HCT116 (cell line): ENCODE results near the gene ADCYAP1. TPM values are rescaled to one million over a fixed set of nuclear protein-coding genes. Genes with fewer than 3 reads are reported as not detected.

Experiments used
- ATAC-seq: fragments of 200-7000 bp; cut with Tn5 transposase; 2 replicates; pipeline ENCODE4 v1.9.1; 2020; ENCODE audit warnings: mild to moderate bottlenecking, moderate library complexity
- BruUV-seq: library from RNA; stranded (reverse); fragments of 400-500 nt; replicated peaks from 2 replicates; lab custom pipeline; 2021; lab: Mats Ljungman, UMichigan
- CTCF ChIA-PET: fragments of 300-600 bp; sonication (Branson Sonifier 250); formaldehyde crosslinking; loops from one replicate; lab custom pipeline; 2021; ENCODE audit warnings: antibody characterized with exemption; lab: Charles Lee
- POLR2A ChIA-PET: fragments of 300-600, 350-600 bp; sonication (Branson Sonifier 250); formaldehyde crosslinking; loops from one replicate; lab custom pipeline; 2021; ENCODE audit warnings: antibody characterized with exemption; lab: Charles Lee
- RAD21 ChIA-PET, 2 experiments: fragments of 300-600 bp; sonication (Branson Sonifier 250); formaldehyde crosslinking; loops; one replicate each; lab custom pipeline; 2023; ENCODE audit warnings: low total read pairs in 2 of 2; ENCODE audit not compliant: uncharacterized antibody in 2 of 2, unreplicated experiment in 2 of 2, low non-redundant PET in 1 of 2; lab: Charles Lee
- DNase-seq: peaks from one replicate; pipeline ENCODE4 v3.0.0-alpha.2; 2010; ENCODE audit warnings: low read depth, low spot score
- H2AFZ ChIP-seq: fragments of 200-600 bp; shearing (Covaris generic), sonication (generic); 2 replicates; pipeline ENCODE4 v1.6.1; 2017; ENCODE audit warnings: low read depth, mixed run types, mixed read lengths, antibody characterized with exemption, low read length; ENCODE audit not compliant: poor library complexity, severe bottlenecking
- H3K27ac ChIP-seq: 2 replicates; pipeline ENCODE4 v1.5.1; 2012; ENCODE audit warnings: low read depth, low read length
- H3K27me3 ChIP-seq: fragments of 200-600 bp; sonication (generic); 2 replicates; pipeline ENCODE4 v1.6.1; 2016; ENCODE audit warnings: mixed run types, low read length, mixed read lengths; ENCODE audit not compliant: insufficient read depth
- H3K36me3 ChIP-seq, 2 experiments: fragments of 200-500 bp in 1 of 2; fragments of 200-600 bp in 1 of 2; sonication (Bioruptor generic) in 1 of 2; sonication (generic) in 1 of 2; 2 replicates each; pipeline versions ENCODE4 v1.5.1 to v1.6.1; 2014 to 2016; ENCODE audit warnings: low read length in 2 of 2, inconsistent platforms in 1 of 2, mixed read lengths in 1 of 2, mixed run types in 1 of 2; ENCODE audit not compliant: insufficient read depth in 2 of 2, control insufficient read depth in 1 of 2
- H3K4me1 ChIP-seq, 2 experiments: fragments of 200-600 bp in 1 of 2; sonication (generic) in 1 of 2; 2 replicates each; pipeline versions ENCODE4 v1.5.1 to v1.6.1; 2012 to 2017; ENCODE audit warnings: low read length in 2 of 2, inconsistent platforms in 1 of 2, mild to moderate bottlenecking in 1 of 2, mixed read lengths in 1 of 2, mixed run types in 1 of 2, moderate library complexity in 1 of 2; ENCODE audit not compliant: insufficient read depth in 2 of 2, control insufficient read depth in 1 of 2
- H3K4me2 ChIP-seq: fragments of 200-600 bp; sonication (generic); 2 replicates; pipeline ENCODE4 v1.6.1; 2017; ENCODE audit warnings: mixed run types, low read length, mixed read lengths
- H3K4me3 ChIP-seq, 2 experiments: fragments of 200-600 bp in 1 of 2; sonication (generic) in 1 of 2; replicated peaks in 1 of 2; 2 replicates each; pipeline ENCODE4 v1.5.1; 2011 to 2016; ENCODE audit warnings: low read length in 2 of 2, control low read depth in 1 of 2, low read depth in 1 of 2, mild to moderate bottlenecking in 1 of 2, mixed read lengths in 1 of 2, mixed run types in 1 of 2
- H3K79me2 ChIP-seq: fragments of 200-600 bp; sonication (generic); 2 replicates; pipeline ENCODE4 v1.6.1; 2017; ENCODE audit warnings: mild to moderate bottlenecking, mixed run types, low read length, moderate library complexity, mixed read lengths; ENCODE audit not compliant: insufficient read depth
- H3K9ac ChIP-seq: fragments of 200-600 bp; sonication (generic); 2 replicates; pipeline ENCODE4 v1.6.1; 2016; ENCODE audit warnings: low read length, mixed read lengths
- H3K9me2 ChIP-seq: fragments of 200-600 bp; sonication (generic), shearing (Covaris generic); 2 replicates; pipeline ENCODE4 v1.6.1; 2017; ENCODE audit warnings: mixed run types, mild to moderate bottlenecking, moderate library complexity; ENCODE audit not compliant: insufficient read depth
- H3K9me3 ChIP-seq, 2 experiments: fragments of 200-500 bp in 1 of 2; fragments of 200-600 bp in 1 of 2; sonication (Bioruptor generic) in 1 of 2; sonication (generic) in 1 of 2; 2 replicates each; pipeline ENCODE4 v1.6.1; 2014 to 2017; ENCODE audit warnings: low read length in 2 of 2, mixed read lengths in 2 of 2, inconsistent platforms in 1 of 2, low read depth in 1 of 2, mild to moderate bottlenecking in 1 of 2, mixed run types in 1 of 2, moderate library complexity in 1 of 2; ENCODE audit not compliant: control insufficient read depth in 1 of 2, insufficient read depth in 1 of 2
- H4K20me1 ChIP-seq: fragments of 200-600 bp; sonication (generic), shearing (Covaris generic); 2 replicates; pipeline ENCODE4 v1.6.1; 2017; ENCODE audit warnings: mixed run types, mild to moderate bottlenecking, moderate library complexity; ENCODE audit not compliant: insufficient read depth
- CBX3 ChIP-seq: IDR thresholded peaks from 2 replicates; pipeline ENCODE4 v1.6.1; 2012; ENCODE audit warnings: low read depth
- CEBPB ChIP-seq: IDR thresholded peaks from 2 replicates; pipeline ENCODE4 v1.6.1; 2012; ENCODE audit warnings: low read depth
- CTCF ChIP-seq, 3 experiments: fragments of 200-600 bp in 1 of 3; sonication (generic) in 1 of 3; IDR thresholded peaks in 2 of 3; conservative IDR thresholded peaks in 1 of 3; 2 replicates each; pipeline ENCODE4 v1.5.1; 2012 to 2017; ENCODE audit warnings: low read depth in 2 of 3, low read length in 2 of 3, antibody characterized with exemption in 1 of 3, borderline replicate concordance in 1 of 3, control low read depth in 1 of 3, mild to moderate bottlenecking in 1 of 3, mixed read lengths in 1 of 3, mixed run types in 1 of 3, moderate library complexity in 1 of 3; ENCODE audit not compliant: insufficient read depth in 1 of 3
- ELF1 ChIP-seq: IDR thresholded peaks from 2 replicates; pipeline ENCODE4 v1.6.1; 2012; ENCODE audit warnings: low read depth, borderline replicate concordance
- MAX ChIP-seq: IDR thresholded peaks from 2 replicates; pipeline ENCODE4 v1.6.1; 2012
- RAD21 ChIP-seq: IDR thresholded peaks from 2 replicates; pipeline ENCODE4 v1.6.1; 2012; ENCODE audit warnings: low read depth, mild to moderate bottlenecking
- REST ChIP-seq: IDR thresholded peaks from 2 replicates; pipeline ENCODE4 v1.6.1; 2012; ENCODE audit warnings: low read depth
- SP1 ChIP-seq: IDR thresholded peaks from 2 replicates; pipeline ENCODE4 v1.6.1; 2012; ENCODE audit warnings: low read depth
- SRF ChIP-seq: IDR thresholded peaks from 2 replicates; pipeline ENCODE4 v1.6.1; 2012; ENCODE audit warnings: low read depth
- TCF7L2 ChIP-seq: IDR thresholded peaks from 2 replicates; pipeline ENCODE4 v1.7.0; 2011; ENCODE audit warnings: borderline replicate concordance, inconsistent platforms; ENCODE audit not compliant: insufficient read depth, insufficient read length; ENCODE audit errors: extremely low read depth
- intact Hi-C: fragments of 100-400 bp; cut with micrococcal nuclease; formaldehyde crosslinking; loops from 2 replicates; pipeline ENCODE4 v1.10.0; 2022
- total RNA-seq: library from RNA; stranded (reverse); gene quantifications from one replicate; pipeline ENCODE4 v1.2.1, GENCODE V29; 2021; ENCODE audit not compliant: unreplicated experiment

Gene ADCYAP1
- total RNA-seq, 1 experiment from 2014 or later, result not detected

GRCh38 chr18:908758-909724 is 4.4 kb downstream of the ADCYAP1 start:
- Histone ChIP-seq H3K27ac (no peak overlapping the region), H3K9ac (no peak overlapping the region), H3K27me3 (peaks cover 26% of the 10 kb centered on the region), H3K4me3 (no peak overlapping the region), H3K9me3 (no peaks in the 10 kb centered on the region), H2AFZ (no peak overlapping the region), H4K20me1 (no peaks in the 10 kb centered on the region), H3K36me3 (no peaks in the 10 kb centered on the region), H3K9me2 (no peaks in the 10 kb centered on the region), H3K4me1 (no peaks in the 10 kb centered on the region), H3K79me2 (no peaks in the 10 kb centered on the region), H3K4me2 (no peak overlapping the region)
- intact Hi-C loops, result no loop called here
- TF ChIP-seq CTCF (IDR thresholded peaks at IDR 0.05 in 2 of 3, conservative IDR thresholded peaks at IDR 0.05 in 1 of 3; ENCODE audit: borderline replicate concordance in 1 of 3, insufficient read depth in 1 of 3, low read depth in 2 of 3, low read length in 2 of 3), result no peak
- TF ChIP-seq SRF, result no peak
- no peak for TF ChIP-seq MAX
- TF ChIP-seq TCF7L2, result no peak
- TF ChIP-seq SP1, result no peak
- no peak for TF ChIP-seq ELF1
- TF ChIP-seq CBX3, result no peak
- no peak for TF ChIP-seq REST
- TF ChIP-seq CEBPB, result no peak
- no peak for TF ChIP-seq RAD21
- ChIA-PET RAD21 (no interaction called here), POLR2A (no interaction called here), CTCF (no interaction called here)
- no TSS peak for BruUV-seq
- DNase-seq (no peak), ATAC-seq (no peak)
